NCI-H226 (cell line): ENCODE data around the gene HELZ.
"Not testable (repeated sequence)": the region's sequence is repeated elsewhere in the genome, so short reads cannot be mapped to it uniquely, and the experiment has no call there.

Source experiments
- DNase-seq: peaks from one replicate; pipeline ENCODE4 v3.0.0-alpha.2; 2015

The HELZ gene

GRCh38 chr17:67044940-67045339 lies 200.1 kb downstream of the HELZ start:
- DNase-seq = no peak

DNA sequence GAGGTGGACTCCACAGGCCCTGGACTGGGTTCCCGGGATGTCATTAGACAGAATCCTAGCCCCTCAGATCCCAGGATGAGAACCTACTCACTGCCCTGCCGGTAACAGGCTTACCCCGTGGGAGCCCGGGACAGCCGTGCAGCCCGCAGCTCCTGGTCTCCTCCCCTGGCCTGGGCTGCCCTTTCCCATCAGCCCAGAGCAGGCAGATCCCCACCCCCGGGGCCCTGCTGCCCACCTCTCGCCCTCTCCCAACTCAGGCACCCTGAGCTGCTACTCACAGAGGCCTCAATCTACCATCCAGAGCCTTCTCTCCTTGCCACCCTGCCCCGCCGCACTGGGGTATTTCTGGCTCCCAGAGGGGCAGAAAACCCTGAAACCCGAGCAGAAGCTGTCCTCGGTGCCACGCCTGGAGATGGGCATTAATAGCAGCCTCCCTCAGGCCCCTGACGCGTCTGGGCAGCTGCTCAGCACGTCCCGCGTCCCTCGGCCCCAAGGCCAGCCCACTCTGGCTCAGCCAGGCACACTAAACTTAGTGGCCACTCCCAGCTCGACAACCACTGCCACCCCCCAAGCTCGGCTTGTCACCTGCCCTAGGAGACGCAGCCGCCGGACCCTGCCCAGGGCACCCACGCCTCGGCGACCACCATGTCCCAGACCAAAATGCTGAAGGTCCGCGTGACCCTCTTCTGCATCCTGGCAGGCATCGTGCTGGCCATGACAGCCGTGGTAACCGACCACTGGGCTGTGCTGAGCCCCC lies 200.8 kb downstream of the HELZ start, which contains the start of gene CACNG1:
Gene CACNG1, plus strand, starts transcription at position 539 of the 757 bp plus-strand sequence. Its CDS starts 107 bp downstream, at position 646.
- DNase-seq = no peak

DNA sequence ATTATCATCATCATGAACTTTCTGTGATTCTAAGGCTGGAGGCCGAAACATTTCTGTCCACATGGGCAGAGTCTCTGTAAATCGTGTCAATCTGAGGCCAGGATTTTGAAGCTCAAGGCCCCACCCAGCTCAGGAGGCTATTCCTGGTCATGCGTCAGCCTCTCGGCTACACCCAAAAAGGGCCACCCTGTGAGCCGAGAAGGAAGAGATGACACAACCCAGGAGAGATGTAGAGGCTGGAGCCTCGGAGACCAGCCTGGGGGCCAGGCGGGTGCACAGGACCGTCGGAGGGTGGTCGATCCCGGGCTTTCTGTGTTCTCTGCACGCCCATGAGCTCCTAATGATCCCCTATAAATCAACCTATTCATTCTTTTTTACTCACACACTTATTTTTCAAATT lies 201.7 kb downstream of the HELZ start:
- DNase-seq = no peak

DNA sequence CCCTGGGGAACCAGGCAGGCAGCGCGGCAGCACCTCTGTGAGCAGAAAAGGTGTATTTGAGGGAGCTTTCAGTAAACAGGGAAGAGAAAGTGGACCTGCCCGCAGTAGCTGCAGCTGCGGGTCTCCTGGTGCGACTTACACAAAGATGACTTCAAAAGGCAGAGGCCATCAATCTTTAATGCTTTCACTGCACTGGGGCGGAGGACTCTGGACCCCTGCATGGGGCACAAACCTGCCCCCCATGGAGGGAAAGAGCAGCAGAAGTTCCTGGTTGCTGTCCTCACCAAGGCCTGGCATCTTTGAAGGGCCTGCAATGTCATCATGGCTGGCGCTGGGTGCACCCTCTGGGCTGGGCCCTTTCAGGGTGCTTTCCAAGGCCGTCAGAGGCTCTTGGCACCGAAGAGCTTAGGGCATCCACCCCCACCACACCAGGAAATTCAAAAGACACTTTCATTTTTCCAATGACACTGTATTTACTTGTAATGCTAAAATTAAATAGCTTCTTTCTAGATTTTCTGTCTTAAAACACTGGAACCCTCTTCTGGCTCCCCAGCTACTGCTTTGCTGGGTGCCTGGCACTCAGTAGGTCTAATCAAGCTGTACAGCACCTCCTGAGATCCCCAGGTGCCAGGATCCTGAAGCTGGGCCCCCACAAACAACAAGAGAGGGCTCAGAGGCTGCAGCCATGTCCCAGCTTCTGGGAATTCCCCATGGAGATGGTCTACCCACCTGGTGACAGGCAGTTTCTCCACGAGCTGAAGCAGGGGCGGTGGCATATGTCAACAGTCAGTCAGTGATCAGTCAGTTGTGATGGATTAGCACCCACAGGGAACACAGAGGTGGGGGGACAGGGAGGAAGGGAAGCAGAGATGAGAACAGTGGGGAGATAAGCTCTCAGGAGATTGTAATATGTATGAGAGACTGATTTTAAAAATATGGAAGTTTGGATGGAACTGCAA lies 202.8 kb downstream of the HELZ start:
- no peak for DNase-seq

DNA sequence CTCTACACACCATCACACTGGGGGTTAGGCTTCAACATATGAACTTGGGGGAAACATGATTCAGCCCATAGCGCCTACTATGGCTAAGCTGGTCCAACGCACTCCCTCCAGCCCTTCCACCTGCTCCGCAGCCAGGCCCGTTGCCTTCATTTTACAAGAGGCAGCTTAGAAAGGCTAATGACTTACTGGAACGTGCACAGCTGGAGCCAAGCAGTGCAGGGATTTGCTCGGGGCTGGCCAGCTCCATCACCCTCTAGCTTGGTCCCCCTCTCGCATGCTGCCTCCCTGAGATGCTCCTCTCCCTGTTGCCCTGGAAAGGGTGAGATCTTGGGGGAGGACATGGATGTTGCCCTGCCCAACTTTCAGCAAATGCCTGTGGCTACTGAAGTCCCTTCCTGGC lies 203.5 kb downstream of the HELZ start:
- no peak for DNase-seq

DNA sequence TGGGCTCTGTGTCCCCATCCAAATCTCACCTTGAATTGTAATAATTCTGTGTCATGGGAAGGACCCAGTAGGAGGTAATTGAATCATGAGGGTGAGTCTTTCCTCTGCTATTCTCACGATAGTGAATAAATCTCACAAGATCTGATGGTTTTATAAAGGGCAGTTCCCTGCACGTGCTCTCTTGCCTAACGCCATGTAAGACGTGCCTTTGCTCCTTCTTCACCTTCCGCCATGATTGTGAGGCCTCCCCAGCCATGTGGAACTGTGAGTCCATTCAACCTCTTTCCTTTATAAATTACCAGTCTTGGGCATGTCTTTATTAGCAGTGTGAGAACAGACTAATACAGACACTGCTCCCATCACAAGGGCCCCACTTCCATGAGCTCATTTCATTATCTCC lies 203.9 kb downstream of the HELZ start:
- not testable (repeated sequence) for DNase-seq

DNA sequence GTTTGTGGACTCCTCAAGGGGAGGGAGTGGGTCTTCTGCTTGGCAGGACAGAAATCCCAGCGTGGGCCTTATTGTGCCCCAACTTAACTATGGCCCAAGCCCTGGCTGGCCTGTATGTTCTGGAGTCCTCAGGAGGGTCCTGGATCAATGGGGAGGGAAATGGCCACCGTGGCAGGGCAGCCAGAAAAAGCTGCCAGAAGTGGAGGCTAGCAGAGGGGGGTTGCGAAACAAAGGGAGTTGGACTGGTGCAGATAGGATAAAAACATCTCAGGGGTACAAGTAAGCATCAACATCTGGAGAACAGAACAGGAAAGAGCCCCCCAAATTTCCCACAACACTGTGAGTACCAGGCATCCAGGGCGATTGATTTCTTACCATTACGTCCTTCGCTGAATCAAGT lies 204.3 kb downstream of the HELZ start:
- DNase-seq = no peak

DNA sequence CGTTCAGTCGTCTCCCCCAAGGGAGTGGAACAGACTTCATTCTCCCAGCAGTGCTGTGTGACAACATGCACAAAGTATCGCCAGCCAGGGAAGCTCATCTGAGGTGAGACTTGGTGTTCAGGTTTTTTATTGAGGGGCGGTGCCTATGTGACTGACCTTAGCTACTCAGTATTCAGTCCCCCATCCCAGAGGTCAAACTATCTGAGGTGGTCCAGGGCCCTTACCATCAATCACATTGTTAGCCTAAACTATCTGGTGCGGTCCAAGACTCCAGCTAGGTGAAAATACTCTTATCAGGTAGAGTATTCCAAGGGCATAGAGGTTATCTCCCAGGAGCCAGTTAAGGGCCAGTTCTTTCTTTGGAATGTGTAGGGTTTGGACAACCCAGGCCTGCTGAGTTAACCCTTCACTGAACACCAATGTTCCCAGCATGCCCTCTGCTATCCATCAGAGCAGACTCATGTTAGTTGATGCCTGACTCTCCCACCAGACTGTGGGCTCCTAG lies 206.1 kb downstream of the HELZ start:
- DNase-seq = no peak

DNA sequence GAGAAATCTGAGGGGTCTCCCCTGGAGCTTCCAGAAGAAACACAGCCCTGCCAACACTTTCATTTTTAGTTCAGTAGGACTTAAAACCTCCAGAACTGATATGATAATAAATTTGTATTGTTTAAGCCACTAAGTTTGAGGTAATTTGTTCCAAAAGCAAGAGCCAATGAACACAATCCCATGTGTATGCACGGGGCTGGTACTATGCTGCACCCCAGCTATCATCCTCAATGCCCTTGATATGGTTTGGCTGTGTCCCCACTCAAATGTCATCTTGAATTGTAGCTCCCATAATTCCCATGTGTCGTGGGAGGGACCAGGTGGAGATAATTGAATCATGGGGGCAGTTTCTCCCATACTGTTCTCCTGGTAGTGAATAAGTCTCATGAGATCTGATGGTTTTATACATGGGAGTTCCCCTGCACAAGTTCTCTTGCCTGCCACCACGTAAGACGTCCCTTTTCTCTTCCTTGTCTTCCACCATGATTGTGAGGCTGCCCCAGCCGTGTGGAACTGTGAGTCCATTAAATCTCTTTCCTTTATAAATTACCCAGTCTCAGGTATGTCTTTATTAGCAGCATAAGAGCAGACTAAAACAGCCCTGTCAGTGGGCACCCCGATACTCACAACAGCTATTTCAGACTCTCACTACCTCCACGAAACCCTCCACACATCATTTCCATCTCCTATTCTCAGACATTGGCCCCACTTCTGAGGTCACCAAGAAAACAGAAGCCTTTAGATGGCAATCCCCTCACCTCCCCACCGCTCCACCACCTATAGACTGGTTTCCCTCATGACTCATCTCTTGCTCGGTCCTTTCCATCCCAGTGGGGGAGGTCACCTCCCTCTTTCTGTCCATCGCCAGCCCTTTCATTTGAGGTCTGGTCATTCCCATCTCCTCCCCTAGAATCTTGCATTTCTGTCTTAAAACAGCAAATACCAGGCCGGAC lies 209.6 kb downstream of the HELZ start:
- DNase-seq = no peak

DNA sequence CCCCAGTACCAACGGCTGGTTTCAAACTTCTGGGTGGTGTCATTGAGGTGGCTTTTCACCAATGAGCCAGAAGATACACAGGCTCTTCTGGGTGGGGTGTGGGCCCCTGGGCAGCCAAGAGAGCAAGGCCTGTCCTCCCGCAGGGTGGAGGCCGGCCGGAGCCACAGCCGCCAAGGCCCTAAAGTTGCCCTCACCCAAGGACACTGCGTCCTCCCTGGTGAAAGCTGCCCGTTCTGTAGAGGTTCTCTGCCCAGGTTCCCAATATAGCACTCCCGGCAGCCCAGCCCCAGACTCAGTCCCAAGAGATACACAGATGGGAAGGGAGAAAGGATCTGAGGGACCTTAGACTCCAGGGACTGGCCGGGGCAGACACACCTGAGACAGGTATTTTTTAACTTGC lies 211.4 kb downstream of the HELZ start:
- DNase-seq = no peak

DNA sequence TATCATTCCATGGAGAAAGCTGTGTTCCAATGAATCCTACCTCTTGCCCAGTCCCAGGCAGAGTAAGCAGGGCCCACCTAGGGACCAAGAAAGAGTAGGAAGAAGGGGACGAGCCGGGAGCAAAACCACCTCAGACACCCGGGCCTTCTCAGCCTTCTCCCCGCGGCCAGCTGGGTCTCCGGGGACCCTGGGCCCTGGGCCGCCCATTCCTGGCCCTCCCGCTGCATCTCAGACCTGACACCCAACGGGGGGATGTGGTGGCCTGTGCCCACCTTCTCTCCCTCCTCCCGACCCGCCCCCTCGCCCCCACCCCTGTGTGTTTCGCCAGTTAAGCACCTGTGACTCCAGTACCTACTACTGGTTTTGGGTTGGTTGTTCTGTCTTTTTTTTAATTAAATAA lies 212.0 kb downstream of the HELZ start:
- DNase-seq = no peak

DNA sequence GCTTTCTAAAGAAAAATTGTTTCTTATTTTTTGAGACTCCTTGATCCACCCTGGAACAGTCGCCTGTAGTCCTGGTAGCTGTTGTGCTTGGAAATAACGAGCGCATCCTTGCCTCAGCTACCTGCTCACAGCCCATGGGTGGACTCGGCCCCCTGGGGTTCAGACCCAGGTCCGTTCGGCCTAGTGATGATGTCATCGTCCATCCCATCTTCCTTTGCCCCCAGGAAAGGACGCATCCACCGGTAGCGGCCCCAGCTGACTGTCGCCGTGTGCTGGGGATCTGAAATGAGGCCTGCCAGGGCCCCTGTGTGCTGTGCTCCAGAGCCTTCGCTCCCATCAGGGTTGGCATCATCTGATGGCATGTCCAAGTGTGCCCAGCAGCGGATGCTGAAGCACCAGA lies 212.6 kb downstream of the HELZ start:
- no peak for DNase-seq

DNA sequence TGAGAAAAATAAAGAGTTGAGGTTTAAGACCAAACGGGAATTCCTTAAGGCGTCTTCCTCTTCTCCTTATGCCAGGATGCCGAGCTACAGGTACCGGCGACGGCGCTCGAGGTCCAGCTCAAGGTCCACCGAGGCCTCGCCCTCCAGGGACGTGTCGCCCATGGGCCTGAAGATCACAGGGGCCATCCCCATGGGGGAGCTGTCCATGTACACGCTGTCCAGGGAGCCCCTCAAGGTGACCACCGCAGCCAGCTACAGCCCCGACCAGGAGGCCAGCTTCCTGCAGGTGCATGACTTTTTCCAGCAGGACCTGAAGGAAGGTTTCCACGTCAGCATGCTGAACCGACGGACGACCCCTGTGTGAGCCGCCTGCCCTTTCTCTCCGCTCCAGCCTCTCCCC lies 214.4 kb downstream of the HELZ start:
- no peak for DNase-seq

GRCh38 chr17:67027031-67027628 lies 217.9 kb downstream of the HELZ start:
- DNase-seq = no peak

DNA sequence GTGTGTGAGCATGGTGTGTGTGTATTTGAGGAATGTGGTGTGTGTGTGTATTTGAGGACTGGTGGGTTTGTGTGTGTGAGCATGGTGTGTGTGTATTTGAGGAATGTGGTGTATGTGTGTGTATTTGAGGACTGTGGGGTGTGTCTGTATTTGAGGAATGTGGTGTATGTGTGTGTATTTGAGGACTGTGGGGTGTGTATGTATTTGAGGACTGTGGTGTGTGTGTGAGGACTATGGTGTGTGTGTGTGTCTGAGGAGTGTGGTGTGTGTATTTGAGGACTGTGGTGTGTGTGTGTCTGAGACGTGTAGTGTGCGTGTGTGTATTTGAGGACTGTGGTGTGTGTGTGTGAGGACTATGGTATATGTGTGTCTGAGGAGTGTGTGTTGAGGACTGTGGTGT lies 218.7 kb downstream of the HELZ start:
- DNase-seq = no peak

- no peak for DNase-seq
Measured at GRCh38 chr17:67025216-67025792, 219.7 kb downstream of the HELZ start.

DNA sequence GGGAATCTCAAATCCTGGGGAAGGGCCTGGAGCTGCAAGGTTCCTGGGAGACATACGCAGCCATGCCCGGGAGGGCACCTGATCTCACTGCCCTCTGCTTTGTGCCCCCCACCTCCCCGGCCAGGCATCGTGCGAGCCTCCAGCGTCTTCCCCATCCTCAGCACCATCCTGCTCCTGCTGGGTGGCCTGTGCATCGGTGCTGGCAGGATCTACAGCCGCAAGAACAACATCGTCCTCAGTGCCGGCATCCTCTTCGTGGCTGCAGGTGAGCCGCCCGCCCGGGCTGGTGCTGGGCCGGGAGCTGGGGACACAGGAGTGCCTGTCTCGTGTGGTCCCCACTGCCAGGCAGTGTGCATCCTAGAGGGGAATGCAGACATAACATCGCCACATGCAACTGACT lies 220.3 kb downstream of the HELZ start:
- no peak for DNase-seq

GRCh38 chr17:67022451-67022810 lies 222.6 kb downstream of the HELZ start:
- DNase-seq = no peak

- no peak for DNase-seq
Measured at GRCh38 chr17:67021743-67022450, 223.1 kb downstream of the HELZ start.

DNA sequence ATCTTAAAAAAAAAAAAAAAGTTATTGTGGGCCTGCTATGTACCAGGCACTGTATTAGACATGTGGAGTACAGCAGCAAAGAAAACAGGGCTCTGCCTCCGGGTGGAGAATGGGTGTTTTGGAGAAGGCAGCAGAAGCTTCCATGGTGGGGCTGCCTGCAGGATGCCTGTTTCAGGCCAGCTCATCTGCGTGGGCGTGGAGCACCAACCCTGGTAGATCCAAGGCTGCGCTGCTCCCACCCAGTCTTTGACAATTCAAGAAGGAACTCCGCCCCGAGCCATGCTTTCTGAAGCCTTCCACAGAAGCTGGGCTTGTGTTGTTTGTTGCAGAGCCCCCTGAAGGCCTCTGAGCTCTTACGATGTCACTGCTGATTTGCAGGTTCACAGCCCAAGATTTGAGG lies 223.8 kb downstream of the HELZ start:
- no peak for DNase-seq
